ENCODE data around the gene REEP5. TPM values are rescaled to one million over a fixed set of nuclear protein-coding genes. Genes with fewer than 3 reads are reported as not detected.
"Not testable (repeated sequence)": the region's sequence is repeated elsewhere in the genome, so short reads cannot be mapped to it uniquely, and the experiment has no call there.

REEP5 gene
- total RNA-seq, 1 donor, result 15.9 TPM

DNA sequence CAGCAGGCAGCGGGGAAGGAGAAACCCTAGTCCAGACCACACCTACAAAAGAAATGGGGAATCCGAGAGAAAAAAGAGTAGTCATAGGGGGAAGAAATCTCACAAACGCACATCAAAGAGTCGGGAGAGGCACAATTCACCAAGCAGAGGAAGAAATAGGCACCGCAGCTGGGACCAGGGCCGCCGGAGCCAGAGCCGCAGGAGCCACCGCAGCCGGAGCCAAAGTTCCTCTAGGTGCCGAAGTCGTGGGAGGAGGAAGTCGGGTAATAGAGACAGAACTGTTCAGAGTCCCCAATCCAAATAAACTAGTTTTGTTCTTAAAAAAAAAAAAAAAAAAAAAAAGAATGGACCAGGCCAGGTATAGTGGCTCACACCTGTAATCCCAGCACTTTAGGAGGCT is 29.3 kb downstream of the REEP5 start:
- DNase-seq (ENCODE audit: low read depth in 2 of 3, low spot score in 2 of 3), result no peak

DNA sequence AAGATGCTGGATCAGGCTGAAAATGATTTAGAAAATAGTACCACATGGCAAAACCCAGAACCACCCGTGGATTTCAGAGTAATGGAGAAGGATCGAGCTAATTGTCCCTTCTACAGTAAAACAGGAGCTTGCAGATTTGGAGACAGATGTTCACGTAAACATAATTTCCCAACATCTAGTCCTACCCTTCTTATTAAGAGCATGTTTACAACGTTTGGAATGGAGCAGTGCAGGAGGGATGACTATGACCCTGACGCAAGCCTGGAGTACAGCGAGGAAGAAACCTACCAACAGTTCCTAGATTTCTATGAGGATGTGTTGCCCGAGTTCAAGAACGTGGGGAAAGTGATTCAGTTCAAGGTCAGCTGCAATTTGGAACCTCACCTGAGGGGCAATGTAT is 30.0 kb downstream of the REEP5 start:
- DNase-seq (ENCODE audit: low read depth in 2 of 3, low spot score in 2 of 3), result not testable (repeated sequence)

DNA sequence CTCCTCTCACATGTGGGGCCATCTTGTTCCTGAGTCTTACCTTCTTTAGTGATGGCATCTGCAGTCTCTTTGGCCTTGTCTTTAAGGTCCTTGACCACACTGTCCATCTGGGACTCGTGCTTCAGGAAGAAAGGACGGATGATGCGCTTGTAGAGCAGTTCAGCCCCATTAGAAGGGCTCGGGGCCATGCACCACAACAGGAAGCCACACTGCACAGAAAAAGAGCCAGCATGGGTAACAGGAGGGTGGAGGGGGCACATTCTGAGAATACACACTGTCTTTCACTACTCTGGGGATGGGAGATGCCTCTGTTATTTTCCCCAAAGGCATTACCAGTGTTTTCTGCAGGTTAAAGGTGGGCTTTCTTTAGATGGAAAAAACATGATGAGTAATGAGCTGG is 35.1 kb downstream of the REEP5 start:
- no peak for DNase-seq (ENCODE audit: low read depth in 2 of 3, low spot score in 2 of 3)

DNA sequence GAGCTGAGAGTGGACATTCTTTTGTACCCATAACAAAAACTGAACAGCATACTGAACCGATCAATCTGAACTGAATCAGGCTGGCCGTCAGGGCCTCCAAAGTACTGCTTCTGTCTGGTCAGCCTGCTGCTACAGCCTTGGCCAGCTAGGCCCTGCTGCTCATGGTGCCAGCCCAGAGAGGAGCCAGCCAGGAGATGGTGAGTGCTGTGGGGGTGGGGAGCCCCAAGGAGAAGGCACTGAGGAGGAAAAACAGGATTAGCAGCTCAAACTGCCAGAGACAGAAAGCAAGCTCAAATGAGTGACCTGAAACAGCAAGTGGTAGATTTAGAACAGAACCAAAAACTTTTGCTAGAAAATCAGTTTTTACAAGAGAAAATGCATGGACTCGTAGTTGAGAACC is 37.0 kb downstream of the REEP5 start:
- DNase-seq (ENCODE audit: low read depth in 2 of 3, low spot score in 2 of 3), result no peak

DNA sequence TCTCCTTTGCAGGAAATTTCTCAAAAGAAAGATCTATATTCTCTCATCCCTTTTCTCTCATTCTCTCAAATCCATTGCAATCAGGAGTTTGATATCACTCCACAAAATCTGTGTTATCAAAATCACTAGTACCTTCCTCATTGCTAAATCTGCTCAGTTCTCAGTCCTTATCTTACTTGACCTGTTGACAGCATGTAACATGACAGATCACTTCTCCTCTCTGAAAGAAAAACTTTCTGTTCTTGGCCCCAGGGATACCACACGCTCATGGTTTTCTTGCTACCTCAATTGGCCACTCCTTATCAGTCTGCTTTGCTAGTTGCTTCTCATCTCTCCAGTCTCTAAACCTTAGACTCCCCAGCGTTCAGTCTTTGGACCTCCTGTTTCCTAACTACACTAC is 38.8 kb downstream of the REEP5 start:
- no peak for DNase-seq (ENCODE audit: low read depth in 2 of 3, low spot score in 2 of 3)

DNA sequence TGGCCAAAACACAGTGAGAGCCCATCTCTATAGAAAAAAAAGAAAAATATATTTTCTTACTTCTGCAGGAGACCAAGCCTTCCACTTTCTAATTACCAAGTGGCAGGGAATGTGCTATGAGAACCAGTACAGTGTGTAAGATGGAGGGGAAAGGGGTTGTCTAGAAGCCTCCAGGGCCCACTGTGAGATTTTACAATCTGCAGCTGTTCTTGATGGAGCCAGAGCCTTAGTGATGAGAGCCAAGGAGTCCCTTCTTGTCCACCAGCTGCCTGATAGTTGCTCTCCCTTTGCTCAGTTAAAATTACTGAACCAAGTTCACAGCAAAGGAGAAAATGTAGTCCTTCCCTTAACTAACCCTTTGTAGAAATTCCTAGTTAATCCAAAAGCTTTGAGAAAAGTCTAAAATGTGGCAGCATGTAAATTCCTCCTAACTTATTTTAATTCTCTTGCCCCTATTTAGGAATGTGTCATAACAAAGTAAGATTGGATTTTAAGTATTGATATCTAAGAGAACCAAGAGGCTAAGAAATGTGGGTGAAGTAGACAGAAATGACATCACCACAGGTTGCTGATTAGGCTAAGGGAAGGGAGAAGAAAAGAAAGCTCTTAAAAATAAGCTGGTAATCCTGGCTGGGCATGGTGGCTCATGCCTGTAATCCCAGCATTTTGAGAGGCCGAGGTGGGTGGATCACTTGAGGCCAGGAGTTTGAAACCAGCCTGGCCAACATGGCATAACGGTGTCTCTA is 41.6 kb downstream of the REEP5 start:
- no peak for DNase-seq (ENCODE audit: low read depth in 2 of 3, low spot score in 2 of 3)

DNA sequence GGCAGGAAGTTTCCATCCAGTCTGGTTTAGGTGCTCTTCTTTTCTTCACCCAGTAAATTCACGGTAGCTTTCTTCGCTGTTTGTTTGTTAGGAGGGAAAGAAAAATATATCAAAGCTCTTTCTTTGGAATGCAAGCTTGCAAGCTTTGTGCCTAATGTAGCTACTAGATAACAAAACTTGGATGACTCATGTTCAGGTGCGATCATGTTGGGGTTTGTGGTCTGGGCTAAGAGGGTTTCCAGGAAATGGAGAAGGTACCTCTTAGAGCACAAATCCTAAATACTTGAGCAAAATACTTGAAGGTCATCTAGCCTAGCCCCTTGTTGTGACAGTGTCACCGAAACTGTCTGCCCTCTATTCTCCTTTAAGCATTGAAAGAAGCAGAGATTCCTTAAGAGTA is 43.3 kb downstream of the REEP5 start:
- peak in 2 of 3 donors; percentile 8 to 11 for DNase-seq (ENCODE audit: low read depth in 2 of 3, low spot score in 2 of 3)

DNA sequence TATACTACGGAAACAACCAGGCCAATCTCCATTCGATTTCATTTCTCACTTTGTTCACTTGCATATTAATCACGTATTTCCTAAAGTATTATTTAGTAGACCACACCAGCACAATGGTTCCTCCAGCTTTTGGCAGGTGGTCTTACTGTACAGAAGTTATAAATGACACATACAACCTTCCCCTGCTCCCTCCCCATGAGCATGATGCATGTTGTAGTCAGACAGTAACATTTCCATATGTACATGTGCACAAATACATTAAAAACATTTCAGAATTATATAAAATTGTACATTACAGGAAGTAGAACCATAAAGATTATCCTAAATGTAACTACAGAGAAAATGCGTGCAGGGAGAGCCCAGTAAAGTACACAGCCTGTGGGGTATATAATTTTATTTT is 43.9 kb downstream of the REEP5 start:
- no peak for DNase-seq (ENCODE audit: low read depth in 2 of 3, low spot score in 2 of 3)

DNA sequence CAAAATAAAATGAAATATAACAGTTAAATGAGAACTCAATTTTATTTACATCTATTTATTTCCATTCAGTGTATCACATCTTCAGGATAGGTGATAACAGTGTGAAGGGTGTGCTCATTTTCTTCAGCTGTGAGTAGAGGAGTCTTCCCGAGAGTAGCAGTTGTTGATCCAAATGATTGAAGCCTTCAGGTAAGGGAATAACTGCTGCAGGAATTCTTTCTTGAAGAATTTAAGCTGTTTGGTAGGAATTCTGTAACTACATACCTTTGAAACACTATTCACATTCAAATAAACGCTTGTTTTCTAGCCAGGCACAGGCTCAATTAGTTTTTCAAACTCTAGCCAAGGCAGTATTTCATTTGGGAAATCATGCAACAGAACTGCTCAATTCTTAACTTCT is 45.7 kb downstream of the REEP5 start:
- no peak for DNase-seq (ENCODE audit: low read depth in 2 of 3, low spot score in 2 of 3)

DNA sequence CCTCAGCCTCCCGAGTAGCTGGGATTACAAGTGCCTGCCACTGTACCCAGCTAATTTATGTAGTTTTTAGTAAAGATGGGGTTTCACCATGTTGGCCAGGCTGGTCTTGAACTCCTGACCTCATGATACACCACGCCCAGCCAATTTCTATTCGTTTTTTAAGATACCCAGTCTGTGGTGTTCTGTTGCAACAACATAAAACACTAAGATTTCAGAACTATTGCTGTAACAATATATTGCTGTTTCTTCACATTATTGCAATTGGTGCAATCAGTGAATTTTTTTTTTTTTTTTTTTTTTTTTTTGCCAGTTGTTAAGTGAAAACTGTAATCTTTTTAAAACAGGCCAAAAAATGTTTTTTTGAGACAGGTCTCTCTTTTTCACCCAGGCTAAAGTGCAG is 51.1 kb downstream of the REEP5 start:
- no peak for DNase-seq (ENCODE audit: low read depth in 2 of 3, low spot score in 2 of 3)

DNA sequence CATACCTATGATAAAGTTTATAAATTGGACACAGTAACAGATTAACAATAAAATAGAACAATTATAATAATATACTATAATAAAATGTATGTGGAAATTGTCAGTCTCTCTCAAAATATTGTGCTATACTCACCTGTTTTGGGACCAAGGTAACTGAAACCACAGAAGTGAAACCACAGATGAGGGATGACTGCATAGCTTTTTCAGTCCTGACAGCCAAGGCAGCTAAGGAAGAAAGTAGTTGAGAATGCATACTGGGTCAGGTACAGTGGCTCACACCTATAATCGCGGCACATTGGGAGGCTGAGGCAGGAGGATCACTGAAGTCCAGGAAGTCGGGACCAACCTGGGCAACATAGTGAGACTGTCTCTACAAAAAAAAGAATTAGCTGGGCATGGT is 52.1 kb downstream of the REEP5 start:
- DNase-seq (ENCODE audit: low read depth in 2 of 3, low spot score in 2 of 3), result no peak

DNA sequence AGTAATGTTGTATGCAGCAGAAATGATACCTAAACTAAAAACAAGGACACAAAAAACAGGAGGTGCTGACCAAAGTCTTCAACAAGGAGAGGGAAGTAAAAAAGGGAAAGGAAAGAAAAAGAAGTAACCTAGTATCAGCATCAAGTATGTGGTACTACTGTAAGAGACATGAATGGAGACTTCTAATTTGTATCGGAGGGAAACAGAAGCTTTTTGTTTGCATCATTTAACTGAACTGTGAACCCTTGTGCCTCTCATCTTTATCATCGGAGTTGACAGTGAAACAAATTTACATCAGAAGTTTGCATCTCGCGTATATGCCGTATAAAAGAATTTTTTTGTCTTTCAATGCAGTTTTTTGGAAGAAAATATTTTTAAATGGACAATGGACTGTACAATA is 54.6 kb downstream of the REEP5 start:
- no peak for DNase-seq (ENCODE audit: low read depth in 2 of 3, low spot score in 2 of 3)

DNA sequence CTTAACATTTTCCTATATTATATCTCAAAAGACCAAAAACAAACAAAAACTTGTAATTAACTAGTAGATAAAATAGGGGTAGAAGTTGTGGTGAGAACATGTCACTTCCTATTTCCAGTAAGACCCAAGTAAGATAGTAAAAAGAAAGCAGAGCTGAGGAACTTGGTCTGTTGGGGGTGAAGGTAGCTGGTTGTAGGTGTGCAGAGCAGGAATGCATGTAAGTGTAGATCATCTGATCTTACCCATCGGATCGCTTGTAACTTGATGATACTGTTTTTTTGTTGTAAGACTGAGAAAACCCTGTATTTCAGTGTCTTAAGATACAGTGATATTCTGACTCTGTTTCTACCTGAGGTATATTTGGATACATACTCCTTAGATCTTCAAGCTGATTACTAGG is 55.3 kb downstream of the REEP5 start:
- no peak for DNase-seq (ENCODE audit: low read depth in 2 of 3, low spot score in 2 of 3)

DNA sequence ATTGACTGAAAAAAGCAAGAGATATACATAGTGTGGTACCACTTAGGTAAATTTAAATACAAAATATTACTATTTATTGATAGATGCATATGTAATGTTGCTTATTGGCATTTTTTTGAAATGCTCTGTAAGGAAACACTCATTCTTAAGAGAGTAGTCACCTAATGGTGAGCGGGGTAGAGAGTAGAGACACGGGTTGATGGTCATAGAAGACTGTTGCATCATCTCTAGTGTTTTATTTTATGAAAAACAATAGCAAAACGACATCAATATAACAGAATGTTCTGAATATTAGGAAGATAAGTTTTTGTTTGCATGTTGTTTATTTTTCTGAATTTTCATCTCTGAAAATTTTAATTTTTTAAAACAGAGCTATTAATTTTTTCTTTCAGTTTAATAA is 56.9 kb downstream of the REEP5 start:
- DNase-seq (ENCODE audit: low read depth in 2 of 3, low spot score in 2 of 3), result no peak

DNA sequence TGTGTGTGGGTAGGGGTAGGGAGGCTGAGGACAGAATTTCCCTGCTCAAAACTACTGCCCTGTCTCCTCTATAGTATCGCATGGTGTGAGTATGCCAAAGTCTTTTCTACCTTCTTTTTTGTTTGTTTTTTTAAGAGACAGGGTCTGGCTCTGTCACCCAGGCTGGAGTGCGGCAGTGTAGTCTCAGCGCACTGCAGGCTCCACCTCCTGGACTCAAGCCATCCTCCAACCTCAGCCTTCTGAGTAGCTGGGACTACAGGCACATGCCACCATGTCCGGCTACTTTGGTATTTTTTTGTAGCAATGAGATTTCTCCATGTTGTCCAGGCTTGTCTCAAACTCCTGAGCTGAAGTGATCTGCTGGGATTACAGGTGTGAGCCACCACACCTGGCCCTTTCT is 58.5 kb downstream of the REEP5 start:
- DNase-seq (ENCODE audit: low read depth in 2 of 3, low spot score in 2 of 3), result no peak

DNA sequence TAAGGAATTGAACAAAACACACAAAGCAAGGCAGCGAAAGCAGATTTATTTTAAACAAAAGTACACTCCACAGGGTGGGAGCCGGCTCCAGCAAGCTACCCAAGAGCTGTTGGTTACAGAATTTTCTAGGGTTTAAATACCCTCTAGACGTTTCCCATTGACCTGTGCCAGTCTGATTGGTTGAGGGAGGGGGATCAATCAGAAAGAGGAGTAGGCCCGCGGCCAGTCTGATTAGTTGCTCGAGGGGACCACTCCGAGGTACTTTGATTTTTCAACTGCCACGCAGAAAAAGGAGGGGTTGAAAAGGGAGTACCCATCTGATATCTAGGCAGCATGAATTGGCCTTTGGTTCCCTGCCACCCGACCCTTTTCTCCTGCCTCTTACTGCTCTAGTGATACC is 59.9 kb downstream of the REEP5 start:
- DNase-seq (ENCODE audit: low read depth in 2 of 3, low spot score in 2 of 3), result no peak

DNA sequence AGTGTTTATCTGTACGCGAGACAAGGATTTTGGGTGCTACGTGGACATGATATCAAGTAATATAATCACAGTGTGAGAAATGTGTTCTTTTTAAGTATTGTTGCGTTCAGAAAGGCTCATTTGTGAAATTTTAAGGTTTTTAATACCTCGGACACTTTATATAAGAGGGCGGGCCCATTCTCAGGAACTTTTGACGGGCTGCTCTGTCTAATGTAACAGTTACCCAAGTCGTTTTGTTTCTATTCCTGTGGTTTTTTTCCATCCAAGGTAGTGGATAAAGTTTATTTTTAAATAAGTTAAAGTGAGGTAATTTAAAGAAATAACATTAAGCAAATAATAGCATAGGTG is 60.4 kb downstream of the REEP5 start:
- DNase-seq (ENCODE audit: low read depth in 2 of 3, low spot score in 2 of 3), result no peak

DNA sequence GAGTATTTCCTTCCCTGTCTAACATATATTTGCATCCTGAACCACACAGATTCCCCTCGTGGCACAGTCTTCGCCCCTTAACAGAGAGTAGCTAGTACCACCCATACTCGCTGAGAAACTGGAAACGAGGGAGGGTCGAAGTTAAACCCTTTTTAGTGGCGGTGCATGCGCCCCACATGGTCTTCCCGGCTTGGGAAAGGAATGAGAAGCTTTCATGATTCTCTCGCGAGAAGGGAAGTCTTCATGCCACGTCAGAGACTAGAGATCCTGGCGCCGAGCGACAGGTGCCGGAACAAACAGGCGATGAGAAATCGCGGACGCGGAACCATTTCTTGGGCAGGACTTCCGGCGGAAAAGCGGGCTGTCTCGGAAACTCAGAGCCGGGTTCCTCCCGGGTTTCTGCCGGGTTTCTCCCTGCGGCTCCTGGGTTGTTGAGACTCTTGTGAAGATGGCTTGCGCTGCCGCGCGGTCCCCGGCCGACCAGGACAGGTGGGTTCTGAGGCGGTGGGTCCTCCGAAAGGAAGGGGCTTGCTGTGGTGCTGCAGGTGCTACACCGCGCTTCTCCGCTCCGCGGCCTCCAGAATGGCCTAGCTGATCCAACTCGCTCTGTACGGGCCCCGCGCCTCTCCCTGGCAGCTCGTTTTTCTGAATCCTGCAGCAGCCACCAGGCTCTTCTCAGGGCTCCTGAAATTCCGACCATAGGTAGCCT is 60.9 kb downstream of the REEP5 start, which contains the start of gene SRP19:
Gene SRP19 (plus strand): TSS at position 359 of the 709 bp plus-strand sequence. CDS start 90 bp downstream, at position 449.
- peak; percentile 79 to 98 (median 95) for DNase-seq (ENCODE audit: low read depth in 2 of 3, low spot score in 2 of 3)

DNA sequence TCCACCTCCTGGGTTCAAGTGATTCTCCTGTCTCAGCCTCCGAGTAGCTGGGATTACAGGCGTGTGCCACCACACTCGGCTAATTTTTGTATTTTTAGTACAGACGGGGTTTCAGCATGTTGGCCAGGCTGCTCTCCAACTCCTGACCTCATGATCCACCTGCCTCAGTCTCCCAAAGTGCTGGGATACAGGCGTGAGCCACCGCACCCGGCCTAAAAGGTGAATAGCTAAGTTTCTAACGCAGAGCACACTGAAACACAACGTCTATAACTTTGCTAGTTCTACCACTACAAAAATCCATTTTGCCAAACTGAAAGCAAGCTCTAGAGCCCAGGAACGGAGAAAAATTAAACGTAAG is 61.5 kb downstream of the REEP5 start:
- not testable (repeated sequence) for DNase-seq (ENCODE audit: low read depth in 2 of 3, low spot score in 2 of 3)

DNA sequence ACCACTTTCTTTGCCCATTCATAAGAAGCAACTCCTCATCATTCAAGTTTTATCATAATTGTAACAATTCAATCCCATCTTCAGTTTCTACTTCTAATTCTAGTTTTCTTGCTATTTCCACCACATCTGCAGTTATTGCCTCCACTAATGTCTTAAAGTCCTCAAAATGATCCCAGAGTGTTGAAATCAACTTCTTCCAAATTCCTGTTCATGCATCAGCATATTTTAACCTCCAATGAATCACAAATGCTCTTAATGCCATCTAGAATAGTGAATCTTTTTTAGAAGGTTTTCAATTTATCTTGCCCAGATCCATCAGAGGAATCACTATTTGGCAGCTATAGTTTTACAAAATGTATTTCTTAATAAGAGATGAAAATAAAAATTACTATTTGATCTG is 64.2 kb downstream of the REEP5 start:
- no peak for DNase-seq (ENCODE audit: low read depth in 2 of 3, low spot score in 2 of 3)

DNA sequence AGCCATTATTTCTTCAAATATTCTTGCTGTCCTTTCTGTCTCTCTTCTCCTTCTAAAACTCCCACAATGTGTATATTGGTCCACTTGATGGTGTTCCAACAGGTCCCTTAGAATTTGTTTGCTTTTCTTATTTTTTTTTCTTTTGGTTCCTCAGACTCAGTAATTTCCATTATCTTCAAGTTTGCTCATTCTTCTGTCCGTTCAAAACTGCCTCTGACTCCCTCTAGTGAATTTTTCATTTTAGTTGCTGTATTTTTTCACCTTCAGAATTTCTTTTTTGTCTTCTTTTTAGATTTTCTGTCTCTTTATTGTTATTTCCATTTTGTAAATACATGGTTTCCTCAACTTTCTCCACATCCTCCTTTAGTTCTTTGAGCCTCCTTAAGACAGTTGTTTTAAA is 67.4 kb downstream of the REEP5 start:
- no peak for DNase-seq (ENCODE audit: low read depth in 2 of 3, low spot score in 2 of 3)

DNA sequence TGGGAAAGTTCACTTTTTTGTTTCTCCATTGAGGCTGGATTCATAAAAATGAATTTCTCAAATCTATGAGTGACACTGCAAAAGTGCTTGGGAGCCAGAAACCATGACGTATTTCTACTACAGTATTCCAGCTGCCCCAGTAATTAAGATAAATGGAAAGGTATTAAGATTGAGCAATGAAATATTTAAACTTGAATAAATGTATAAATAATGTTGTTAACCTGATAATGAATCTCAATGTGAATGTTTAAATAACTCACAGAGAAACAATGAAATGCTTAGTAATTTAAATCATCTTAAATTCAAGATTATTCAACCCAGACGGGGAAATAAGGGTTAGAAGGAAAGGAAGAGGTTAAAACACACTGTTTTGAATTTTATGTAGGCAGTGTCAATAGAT is 72.1 kb downstream of the REEP5 start:
- no peak for DNase-seq (ENCODE audit: low read depth in 2 of 3, low spot score in 2 of 3)

Data from hematopoietic multipotent progenitor cell (in vitro differentiated cells).